ENCODE measurements around the gene SNTB2. TPM values are rescaled to one million over a fixed set of nuclear protein-coding genes. Genes with fewer than 3 reads are reported as not detected.

Gene SNTB2
- total RNA-seq, 1 donor from 2014 or later = 45.7 TPM

DNA sequence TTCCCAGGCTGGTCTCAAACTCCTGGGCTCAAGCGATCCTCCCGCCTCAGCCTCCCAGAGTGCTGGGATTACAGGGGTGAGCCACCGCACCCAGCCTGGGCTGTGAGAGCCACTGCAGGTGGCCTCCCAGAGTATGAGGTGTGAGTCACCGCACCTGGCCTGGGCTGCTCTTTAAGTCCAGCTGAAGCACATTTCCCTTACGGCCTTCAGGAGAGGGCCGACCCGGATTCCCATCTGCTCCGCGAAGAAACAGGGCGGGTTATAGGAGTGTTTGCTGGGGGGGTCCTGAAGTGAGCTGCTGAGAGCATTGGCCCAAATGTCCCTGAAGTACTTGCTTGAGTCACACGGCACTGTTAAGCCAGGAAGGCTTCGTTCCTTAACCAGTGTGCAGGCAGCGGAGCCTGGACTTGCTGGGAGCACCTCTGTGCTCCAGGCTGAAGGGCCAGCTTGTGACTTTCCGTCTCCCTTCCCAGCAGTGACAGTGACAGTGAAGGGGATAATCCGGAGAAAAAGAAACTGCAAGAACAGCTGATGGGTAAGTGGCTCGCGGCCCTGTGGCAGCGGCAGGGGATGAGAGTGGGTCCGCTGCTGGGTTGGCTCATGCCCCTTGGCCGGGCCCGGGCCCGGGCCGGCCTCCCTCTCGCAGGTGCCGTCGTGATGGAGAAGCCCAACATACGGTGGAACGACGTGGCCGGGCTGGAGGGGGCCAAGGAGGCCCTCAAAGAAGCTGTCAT, 131.4 kb downstream of the SNTB2 start:
- DNase-seq (ENCODE audit: low spot score) = no peak

DNA sequence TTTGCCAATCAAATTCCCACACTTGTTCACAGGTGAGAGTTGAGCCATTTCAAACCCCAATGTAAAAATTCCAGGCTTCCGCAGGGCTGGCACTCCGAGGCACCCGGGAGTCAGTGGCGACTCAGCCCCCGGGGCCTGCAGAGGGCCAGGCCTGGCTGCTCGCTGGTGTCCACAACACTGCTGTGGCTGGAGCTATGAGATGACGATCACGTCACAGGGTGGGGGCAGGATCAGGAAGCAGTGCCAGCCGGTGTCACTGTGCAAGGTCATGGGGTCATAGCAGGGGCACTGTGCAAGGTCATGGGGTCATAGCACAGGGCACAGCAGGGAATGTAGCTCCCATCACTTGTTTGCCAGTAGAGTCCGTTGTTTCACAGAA, 131.9 kb downstream of the SNTB2 start:
- DNase-seq (ENCODE audit: low spot score) = no peak

DNA sequence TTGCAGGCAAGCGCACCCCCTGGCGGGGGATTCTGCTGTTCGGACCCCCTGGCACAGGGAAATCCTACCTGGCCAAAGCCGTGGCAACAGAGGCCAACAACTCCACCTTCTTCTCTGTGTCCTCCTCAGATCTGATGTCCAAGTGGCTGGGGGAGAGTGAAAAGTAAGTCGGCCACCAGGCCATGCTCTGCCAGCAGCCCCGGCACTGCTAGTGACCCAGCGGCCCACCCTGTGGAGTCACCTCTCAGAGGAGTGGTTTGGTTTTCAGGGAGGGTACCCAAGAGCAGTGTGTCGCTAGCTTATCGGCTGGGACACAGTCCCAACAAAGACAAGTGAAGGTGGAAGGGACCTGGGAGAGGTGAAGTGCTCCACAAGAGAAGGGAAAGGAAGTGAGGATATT, 132.4 kb downstream of the SNTB2 start:
- no peak for DNase-seq (ENCODE audit: low spot score)

DNA sequence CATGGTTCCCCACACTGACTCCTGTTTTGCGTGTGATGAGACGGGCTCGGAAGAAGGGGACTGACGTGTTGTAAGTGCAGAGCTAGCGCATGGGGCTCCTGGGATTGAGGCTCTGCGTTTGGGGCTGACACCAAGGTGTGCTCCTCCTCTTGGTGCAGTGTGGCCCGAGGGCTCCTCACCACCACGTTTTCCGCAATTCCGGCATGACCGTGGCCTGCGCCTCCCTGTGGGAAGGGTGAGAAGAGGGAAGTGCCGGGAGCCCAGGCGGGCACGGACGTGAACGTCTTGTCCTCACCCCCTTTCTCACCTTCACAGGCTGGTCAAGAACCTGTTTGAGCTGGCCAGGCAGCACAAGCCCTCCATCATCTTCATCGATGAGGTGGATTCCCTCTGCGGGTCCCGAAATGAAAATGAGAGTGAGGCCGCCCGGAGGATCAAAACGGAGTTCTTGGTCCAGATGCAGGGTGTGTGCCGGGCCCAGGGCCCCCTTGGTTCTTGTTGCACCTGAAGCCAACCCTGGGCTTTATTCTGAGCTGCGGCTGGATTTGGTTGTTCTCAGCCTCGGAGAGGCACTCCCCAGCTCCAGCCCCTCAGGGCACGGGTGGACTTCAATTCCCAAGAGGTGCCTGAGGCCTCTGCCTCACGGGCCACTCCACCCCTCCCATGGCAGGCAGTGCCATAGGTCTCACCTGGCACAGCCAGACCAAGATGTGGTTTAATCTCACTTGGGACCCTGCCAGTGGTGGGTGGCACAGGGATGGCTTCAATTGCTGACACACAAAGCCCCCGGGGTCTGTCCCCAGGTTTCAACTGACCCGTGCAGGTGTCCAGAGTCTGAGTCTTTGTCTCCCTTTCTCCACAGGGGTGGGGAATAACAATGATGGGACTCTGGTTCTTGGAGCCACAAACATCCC, 133.1 kb downstream of the SNTB2 start:
- DNase-seq (ENCODE audit: low spot score) = no peak

DNA sequence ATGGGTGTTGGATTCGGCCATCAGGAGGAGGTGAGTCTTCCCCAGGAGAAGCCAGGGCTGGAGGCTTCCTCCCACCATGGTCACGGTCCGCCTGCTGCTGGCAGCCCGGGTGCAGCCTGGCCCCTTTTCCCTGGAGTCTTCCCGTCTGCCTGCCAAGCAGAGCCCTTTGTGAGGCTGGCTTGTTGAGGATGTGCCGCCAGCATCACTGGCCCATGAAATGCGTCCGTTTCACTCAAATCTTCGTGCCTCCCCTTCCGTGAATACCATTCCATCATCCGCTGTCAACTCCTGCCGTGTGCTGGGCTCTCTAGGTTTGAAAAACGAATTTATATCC, 133.7 kb downstream of the SNTB2 start:
- no peak for DNase-seq (ENCODE audit: low spot score)

DNA sequence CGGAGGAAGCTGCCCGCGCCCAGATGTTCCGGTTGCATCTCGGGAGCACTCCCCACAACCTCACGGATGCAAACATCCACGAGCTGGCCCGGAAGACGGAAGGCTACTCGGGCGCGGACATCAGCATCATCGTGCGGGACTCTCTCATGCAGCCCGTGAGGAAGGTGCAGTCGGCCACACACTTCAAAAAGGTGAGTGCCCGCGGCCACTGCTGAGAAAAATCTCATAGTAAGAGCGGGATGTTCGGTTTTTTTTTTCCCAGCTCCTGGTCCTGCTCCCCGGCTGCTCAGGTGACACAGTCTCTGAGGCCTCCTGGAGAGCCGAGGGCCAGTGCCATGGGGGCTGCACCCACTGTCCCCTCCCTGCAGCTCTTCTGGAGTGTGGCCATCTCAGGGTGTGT, 134.1 kb downstream of the SNTB2 start:
- DNase-seq (ENCODE audit: low spot score) = no peak

DNA sequence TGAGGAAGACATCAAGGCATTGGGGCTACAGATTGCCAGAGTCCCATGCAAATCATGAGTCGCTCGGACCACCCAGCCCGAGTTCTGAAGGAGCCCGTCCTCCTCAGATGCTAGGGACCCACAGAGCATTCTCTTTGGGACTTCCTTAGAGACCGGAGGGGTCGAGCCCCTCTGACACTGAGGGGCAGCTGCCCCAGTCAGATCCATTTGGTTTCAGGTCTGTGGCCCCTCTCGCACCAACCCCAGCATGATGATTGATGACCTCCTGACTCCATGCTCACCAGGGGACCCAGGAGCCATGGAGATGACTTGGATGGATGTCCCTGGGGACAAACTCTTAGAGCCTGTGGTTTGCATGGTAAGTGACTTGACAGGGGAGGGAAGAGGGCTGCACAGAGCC, 135.4 kb downstream of the SNTB2 start:
- DNase-seq (ENCODE audit: low spot score) = no peak

DNA sequence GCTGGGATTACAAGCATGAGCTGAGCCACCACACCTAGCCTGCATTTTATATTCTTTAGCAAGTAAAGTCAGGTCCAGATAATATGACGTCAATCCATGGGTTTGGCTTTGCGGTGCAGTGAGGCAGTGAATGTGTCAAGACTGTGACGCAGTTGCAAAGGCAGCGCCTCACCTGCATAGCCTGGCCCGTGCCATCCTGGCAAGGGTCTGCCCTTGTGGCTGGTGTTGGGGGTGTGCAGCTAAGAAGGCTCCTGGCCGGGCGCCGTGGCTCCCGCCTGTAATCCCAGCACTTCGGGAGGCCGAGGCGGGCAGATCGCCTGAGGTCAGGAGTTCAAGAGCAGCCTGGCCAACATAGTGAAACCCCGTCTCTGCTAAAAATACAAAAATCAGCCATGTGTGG, 136.5 kb downstream of the SNTB2 start:
- no peak for DNase-seq (ENCODE audit: low spot score)

DNA sequence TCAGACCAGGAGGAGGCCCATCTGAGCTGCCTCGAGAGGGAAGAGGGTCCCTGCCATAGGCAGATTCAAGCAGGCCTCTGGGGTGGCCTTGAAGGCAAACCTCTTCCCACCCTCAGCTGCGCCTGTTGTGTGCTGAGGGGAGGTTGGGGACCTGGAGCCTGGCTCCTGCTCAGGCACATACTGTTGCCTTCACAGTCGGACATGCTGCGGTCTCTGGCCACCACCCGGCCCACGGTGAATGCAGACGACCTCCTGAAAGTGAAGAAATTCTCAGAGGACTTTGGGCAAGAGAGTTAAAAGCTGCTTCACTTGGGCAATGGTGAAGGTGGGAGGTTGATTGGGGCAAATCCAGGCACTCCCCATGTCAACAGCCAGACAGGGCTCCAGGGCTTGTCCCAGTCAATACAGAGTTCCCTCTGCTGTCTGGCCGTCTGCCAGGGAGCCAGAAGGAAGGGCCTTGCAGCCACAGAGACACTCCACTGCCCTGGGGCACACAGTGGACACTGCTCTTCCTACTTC, 137.1 kb downstream of the SNTB2 start:
- no peak for DNase-seq (ENCODE audit: low spot score)

DNA sequence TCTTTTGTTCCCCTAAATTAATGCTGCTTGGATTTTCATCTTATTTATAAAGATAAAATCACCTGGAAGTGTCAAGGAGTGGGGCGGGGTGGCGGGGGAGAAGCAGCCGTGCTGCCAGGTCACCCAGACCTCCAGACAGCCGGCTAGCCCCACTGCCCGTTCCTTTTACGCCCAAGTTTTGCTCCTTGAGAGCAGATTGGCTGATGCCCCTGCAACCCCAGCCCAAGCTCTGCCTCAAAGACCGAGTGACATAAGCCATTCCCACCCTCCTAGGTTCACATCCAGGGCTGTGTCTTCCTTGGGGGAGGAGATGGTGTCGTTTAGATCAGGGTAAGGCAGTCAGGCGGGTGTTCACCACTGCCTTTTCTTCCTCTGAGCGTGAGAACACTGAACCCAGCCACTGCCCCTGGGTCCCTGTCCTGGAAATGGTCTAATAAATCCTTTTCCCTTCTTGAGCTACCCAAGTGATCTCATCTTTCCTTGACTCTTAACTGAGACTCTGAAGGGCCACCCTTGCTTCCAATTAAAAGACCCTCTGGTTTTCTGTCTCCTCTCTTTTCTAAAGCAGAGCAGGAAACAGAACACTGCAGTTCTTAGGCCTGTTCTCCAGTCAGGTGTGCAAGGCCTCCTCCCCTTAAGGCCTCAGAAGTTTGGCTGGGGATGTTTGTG, 137.8 kb downstream of the SNTB2 start:
- DNase-seq (ENCODE audit: low spot score) = no peak

DNA sequence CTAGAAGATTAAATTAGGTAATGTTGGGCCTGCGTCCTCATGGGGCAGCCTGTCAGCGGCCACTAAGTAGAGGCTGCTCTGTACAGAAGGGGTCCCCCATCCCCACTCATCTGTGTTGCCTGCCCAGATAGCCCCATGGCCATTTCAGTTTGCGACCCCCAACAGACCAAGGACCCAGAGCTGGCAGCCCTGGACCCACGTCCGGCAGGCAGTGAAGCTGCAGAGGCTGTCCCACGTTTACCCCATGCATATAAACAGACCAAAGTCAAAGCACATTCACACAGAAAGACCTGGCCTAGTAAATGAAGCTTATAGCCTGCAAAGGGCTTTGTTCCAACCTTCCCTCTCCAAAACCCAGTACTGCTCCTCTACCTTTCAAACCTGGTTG, 138.8 kb downstream of the SNTB2 start:
- DNase-seq (ENCODE audit: low spot score) = no peak

DNA sequence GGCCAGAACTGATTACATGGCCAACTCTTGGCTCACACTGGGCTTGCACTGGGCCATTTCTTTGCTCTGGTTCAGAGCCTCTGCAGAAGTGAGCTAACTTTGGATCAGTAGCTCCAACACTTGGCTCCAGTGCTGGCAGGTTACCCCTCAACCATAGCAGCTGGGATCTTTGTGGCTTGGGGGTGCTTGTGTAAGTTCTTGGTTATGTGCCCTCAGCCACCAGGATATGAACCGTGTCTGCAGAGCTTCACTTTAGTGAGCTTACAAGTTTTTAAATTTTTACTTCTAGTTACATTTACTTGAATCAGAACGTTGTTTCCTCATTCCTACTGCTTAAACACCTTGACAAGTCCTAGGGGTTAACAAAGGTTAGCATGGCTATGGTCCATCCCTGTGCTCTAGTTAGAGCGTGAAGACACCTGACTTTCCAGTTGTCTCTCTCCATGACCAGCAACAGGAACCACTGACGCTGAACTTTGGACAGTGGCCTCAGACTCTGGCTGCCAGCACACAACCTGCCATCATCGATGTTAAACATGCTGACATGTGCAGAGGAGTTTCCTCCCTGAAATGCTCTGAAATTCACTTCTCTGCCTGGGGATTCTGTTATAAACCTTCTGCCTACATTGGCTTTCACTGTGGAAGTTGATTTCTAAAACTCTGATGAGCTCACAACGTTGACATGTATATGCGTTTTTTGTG, 139.4 kb downstream of the SNTB2 start:
- DNase-seq (ENCODE audit: low spot score) = no peak

DNA sequence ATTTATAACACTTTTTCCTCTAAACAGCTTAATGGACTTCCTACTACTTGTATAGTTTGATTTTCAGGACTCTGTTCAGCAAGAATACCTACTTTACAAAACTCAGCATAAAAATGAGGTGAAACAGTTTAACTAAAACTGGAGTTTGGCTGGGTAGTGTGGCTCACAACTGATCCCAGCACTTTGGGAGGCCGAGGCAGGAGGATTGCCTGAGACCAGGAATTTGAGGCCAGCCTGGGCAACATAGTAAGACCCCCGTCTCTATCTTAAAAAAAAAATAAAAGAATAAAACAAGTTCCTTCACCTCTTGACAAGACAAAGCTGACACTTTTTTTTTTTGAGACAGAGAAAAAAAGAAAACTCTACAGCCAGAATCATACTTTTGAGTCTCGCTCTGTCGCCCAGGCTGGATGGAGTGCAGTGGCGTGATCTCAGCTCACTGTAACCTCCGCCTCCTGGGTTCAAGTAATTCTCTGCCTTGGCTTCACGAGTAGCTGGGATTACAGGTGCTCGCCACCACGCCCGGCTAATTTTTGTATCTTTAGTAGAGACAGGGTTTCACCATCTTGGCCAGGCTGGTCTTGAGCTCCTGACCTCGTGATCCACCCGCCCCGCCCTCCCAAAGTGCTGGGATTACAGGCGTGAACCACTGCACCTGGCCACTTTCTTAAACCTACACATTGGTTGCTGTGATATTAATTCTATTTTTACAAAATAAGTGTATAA, 140.8 kb downstream of the SNTB2 start:
- DNase-seq (ENCODE audit: low spot score) = no peak

DNA sequence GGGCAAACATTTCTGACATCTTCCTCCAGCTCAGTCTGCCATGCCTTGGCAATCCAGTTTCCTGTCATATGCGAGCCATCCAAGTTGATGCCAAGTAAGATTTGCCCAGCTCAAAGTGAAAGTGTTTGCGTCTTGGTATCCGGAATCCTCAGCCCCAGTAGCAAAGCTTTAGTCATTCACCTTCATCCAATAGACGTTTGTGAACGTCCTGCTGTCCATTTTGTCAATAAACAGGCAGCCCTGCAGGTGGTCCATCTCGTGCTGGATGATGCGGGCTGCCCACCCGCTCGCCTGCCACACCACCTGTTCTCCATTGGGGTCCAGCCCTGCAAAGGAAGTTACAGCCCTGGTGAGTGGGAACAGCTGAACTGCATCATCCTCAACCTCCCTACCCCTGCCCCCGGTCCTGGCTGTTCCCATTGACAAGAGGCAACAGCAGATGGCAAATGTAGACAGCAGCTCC, 141.9 kb downstream of the SNTB2 start:
- no peak for DNase-seq (ENCODE audit: low spot score)

DNA sequence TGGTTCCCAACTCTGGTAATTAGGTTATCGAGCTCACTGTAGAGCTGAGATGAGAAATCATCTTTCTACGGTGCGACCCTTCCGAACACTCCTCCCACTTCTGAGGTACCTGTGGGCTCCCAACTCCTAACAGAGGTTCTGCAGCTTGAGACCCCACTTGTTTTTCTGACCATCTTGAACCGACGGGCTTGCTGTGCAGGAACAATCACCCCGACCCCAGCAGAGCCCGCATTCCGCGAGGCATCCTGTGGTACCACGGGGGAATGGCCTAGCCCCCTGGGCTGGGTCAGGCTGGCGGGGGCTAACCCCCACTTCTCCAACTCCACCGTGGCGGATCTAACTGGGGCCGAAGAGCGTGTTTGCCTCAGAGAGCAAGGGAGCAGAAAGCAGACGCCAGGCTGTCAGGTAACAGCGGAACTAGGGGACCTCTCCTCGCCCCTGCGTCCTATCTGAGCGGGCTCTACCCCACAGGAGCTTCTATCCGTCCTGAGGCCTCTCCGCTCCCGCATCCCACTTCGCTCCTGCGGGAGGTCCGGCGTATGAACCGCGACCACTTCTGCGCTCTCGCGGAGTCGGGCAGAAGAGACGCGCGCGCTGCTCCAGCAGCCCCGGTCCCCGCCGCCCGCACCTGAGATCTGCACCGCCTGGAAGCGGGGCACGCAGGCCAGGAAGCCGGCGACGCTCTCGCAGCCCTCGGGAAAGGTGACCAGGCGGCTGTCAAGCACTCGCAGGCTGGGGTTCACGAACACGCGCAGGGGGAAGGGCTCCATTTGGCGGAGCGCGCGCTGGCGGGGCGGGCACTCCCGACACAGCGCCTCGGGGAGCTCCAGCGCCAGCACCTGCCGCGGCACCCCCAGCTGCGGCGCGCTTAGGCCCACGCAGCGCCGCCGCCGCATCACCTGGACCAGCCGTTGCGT, 142.7 kb downstream of the SNTB2 start:
- DNase-seq (ENCODE audit: low spot score) = no peak

DNA sequence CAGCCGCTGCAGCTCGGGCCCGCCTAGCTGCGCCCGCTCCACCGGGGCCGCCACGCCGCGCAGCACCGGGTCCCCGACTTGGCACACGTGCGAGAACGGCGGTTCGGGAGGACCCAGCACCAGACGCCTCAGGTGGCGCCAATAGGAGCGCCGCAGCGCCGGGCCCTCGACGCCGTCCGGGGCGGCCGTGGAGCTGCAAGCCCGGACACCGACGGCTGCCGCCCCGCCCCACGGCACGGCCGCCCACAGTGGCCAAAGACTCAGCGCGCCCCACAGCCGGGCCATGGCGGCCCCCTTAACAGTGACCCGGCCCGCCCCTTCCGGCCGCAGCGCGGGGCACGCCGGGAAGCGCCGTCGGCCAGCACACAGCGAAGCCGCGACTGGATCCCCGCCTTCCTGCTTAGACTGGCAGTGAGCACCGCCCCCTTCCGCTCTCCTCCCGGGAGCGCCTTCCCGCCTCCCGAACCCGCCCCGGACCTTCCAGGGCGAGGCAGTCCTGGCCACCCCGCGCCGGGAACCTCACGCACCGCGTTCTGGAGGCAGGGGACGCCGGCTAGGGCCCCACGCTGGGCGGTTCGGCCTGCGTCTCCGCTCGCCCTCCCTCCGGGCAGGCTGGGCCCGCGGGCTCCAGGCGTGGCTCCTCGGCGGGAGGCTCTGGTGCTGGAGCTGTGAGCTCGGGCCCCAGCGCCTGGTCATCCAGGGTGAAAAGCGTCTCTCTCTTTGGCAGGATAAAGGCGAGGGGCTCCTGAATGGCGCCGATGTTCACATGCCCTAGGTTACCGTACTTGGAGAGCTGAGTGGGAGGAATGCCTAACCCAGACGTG, 143.5 kb downstream of the SNTB2 start, which contains the start of gene PDF:
TSS of gene PDF (minus strand) at position 303 of the 824 bp plus-strand sequence. CDS start at position 285, 18 bp downstream.
- peak; percentile 95 for DNase-seq (ENCODE audit: low spot score)

DNA sequence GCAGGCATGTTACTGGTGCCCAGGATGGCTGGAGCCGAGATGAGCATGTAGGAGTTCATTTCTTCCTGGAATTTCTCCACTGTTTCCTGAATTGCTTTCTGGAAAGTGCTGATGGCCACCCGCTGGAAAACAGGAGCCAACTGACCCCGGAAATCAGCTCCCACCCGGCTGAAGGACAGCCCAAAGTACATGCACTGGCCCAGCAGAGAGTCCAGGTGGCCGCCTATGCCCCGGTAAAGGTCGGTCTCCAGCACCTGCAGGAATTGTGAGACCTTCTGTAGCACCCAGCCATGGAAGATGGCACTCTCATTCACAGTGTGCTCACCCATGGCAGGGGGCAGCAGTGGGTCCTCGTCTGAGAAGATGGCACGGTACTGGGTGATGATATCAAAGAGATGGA, 147.7 kb downstream of the SNTB2 start:
- DNase-seq (ENCODE audit: low spot score) = no peak

DNA sequence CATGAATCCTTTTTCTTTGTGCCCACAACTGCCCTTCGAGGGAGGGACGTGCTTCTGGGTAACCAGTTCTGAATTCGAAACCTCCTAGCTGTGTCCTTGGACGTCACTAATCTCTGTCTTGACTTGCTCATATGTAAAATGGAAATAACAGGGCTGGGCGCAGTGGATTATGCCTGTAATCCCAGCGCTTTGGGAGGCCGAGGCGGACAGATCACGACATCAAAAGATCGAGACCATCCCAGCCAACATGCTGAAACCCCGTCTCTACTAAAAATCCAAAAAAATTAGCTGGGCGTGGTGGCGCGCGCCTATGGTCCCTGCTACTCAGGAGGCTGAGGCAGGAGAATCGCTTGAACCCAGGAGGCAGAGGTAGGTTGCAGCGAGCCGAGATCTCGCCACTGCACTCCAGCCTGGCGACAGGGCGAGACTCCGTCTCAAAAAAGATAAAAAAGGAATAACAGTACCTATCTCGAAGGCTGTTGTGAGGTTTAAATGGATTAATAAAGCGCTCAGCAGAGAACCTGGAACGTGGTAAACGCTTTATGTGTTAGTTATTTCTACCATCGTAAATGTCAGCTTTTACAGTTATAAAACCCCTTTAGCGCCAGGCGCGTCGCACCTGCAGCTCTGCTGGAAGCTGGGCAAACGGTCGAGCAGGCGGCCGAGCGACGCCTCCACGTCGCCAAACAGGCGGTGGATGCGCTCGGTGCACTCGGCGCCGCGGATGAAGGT, 151.8 kb downstream of the SNTB2 start:
- DNase-seq (ENCODE audit: low spot score) = no peak

Measured in ureter (tissue), 1 donor.